ENCODE measurements around the gene PLA1A. TPM values are rescaled to one million over a fixed set of nuclear protein-coding genes. Genes with fewer than 3 reads are reported as not detected.
A peak's percentile ranks its signal among the peaks of the same experiment; 100 is the strongest.

Gene PLA1A
- total RNA-seq, 2 donors from 2014 or later = 2.8 to 9.1 TPM

DNA sequence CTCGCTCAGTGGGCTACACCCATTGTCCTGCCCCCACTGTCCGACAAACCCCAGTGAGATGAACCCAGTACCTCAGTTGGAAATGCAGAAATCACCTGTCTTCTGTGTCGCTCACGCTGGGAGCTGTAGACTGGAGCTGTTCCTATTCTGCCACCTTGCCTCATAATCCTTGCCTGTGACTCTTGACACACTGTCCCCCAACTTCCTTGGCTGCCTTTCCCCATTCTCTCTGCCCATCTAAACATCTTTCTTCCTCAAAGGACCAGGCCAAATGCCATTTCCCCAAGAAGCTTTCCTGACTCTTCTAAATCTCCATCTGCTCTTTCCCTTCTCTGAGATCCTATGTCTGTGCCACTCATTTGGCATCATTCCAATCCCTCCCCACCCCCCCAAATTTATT is 28.5 kb upstream of the PLA1A start:
- Histone ChIP-seq H3K4me1 (replicated peaks) (no peaks in the 10 kb centered on the region), H3K9me3 (no peaks in the 10 kb centered on the region), H3K27ac (no peak overlapping the region), H3K4me3 (no peak overlapping the region), H3K27me3 (replicated peaks; ENCODE audit: insufficient read depth) (no peaks in the 10 kb centered on the region), H3K36me3 (no peaks in the 10 kb centered on the region)
- intact Hi-C loops (cut with DNase I) = no loop called here
- no peak for TF ChIP-seq POLR2AphosphoS5 (IDR thresholded peaks at IDR 0.05)
- no peak for TF ChIP-seq CTCF (IDR thresholded peaks at IDR 0.05)
- TF ChIP-seq POLR2A (IDR thresholded peaks at IDR 0.05) = no peak
- DNase-seq (ENCODE audit: low spot score) = no peak
- WGBS = 95% methylated on average over 4 of the region's 4 CpGs

GRCh38 chr3:119570229-119570628 is 27.5 kb upstream of the PLA1A start:
- Histone ChIP-seq H3K27ac (no peak overlapping the region), H3K27me3 (replicated peaks; ENCODE audit: insufficient read depth) (no peaks in the 10 kb centered on the region), H3K4me3 (no peak overlapping the region), H3K9me3 (no peaks in the 10 kb centered on the region), H3K4me1 (replicated peaks) (no peaks in the 10 kb centered on the region), H3K36me3 (no peaks in the 10 kb centered on the region)
- 76% methylated on average over 5 of the region's 5 CpGs for WGBS
- TF ChIP-seq POLR2AphosphoS5 (IDR thresholded peaks at IDR 0.05) = no peak
- no peak for TF ChIP-seq CTCF (IDR thresholded peaks at IDR 0.05)
- TF ChIP-seq POLR2A (IDR thresholded peaks at IDR 0.05) = no peak
- intact Hi-C loops (cut with DNase I) = no loop called here
- no peak for DNase-seq (ENCODE audit: low spot score)

GRCh38 chr3:119571230-119571629 is 26.5 kb upstream of the PLA1A start:
- Histone ChIP-seq H3K4me3 (no peak overlapping the region), H3K36me3 (no peaks in the 10 kb centered on the region), H3K9me3 (no peaks in the 10 kb centered on the region), H3K4me1 (replicated peaks) (no peaks in the 10 kb centered on the region), H3K27me3 (replicated peaks; ENCODE audit: insufficient read depth) (no peaks in the 10 kb centered on the region), H3K27ac (no peak overlapping the region)
- no peak for DNase-seq (ENCODE audit: low spot score)
- 85% methylated on average over 1 of the region's 1 CpG for WGBS
- TF ChIP-seq POLR2AphosphoS5 (IDR thresholded peaks at IDR 0.05) = no peak
- TF ChIP-seq CTCF (IDR thresholded peaks at IDR 0.05) = no peak
- no peak for TF ChIP-seq POLR2A (IDR thresholded peaks at IDR 0.05)
- intact Hi-C loops (cut with DNase I) = no loop called here

- 74% methylated on average over 5 of the region's 5 CpGs for WGBS
- Histone ChIP-seq H3K4me1 (replicated peaks) (no peaks in the 10 kb centered on the region), H3K9me3 (no peaks in the 10 kb centered on the region), H3K27ac (no peak overlapping the region), H3K36me3 (no peaks in the 10 kb centered on the region), H3K4me3 (no peak overlapping the region), H3K27me3 (replicated peaks; ENCODE audit: insufficient read depth) (no peaks in the 10 kb centered on the region)
- no peak for DNase-seq (ENCODE audit: low spot score)
- TF ChIP-seq CTCF (IDR thresholded peaks at IDR 0.05) (no peak), POLR2AphosphoS5 (IDR thresholded peaks at IDR 0.05) (no peak), POLR2A (IDR thresholded peaks at IDR 0.05) (no peak)
- intact Hi-C loops (cut with DNase I) = no loop called here
Observed at GRCh38 chr3:119571688-119572087, 26.0 kb upstream of the PLA1A start.

DNA sequence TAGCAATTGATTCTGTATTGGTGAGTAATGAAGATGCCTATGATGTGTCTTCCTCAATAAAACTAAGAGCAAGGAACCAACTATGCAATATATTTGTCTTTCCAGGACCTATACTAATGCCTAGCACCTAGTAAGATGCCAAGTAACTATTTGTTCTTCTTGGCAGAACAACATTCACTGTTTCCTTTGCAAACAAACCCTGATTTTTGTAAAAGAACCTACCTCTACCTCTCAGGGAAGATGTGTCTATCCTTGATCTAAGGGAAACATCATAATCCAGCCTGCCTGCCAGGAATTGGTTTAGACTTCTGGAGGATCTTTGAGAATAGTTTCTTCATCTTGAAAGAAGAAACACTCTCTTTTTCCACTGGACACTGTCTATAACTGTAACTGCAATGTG is 22.2 kb upstream of the PLA1A start:
- Histone ChIP-seq H3K27ac (no peak overlapping the region), H3K4me3 (no peak overlapping the region), H3K4me1 (replicated peaks) (no peaks in the 10 kb centered on the region), H3K9me3 (no peaks in the 10 kb centered on the region), H3K36me3 (no peaks in the 10 kb centered on the region), H3K27me3 (replicated peaks; ENCODE audit: insufficient read depth) (no peaks in the 10 kb centered on the region)
- DNase-seq (ENCODE audit: low spot score) = peak; percentile 14
- intact Hi-C loops (cut with DNase I) = loop anchor here (5.0 kb wide), 2 partner anchors 53 to 87 kb away; partner anchors contain the start of gene POPDC2
- TF ChIP-seq CTCF (IDR thresholded peaks at IDR 0.05) (no peak), POLR2AphosphoS5 (IDR thresholded peaks at IDR 0.05) (peak; percentile 84), POLR2A (IDR thresholded peaks at IDR 0.05) (no peak)

All from prostate gland (tissue), 2 donors.